ENCODE measurements around the gene USH1G. TPM values are rescaled to one million over a fixed set of nuclear protein-coding genes. Genes with fewer than 3 reads are reported as not detected.

Gene USH1G
- total RNA-seq, 1 donor from 2014 or later: not detected

DNA sequence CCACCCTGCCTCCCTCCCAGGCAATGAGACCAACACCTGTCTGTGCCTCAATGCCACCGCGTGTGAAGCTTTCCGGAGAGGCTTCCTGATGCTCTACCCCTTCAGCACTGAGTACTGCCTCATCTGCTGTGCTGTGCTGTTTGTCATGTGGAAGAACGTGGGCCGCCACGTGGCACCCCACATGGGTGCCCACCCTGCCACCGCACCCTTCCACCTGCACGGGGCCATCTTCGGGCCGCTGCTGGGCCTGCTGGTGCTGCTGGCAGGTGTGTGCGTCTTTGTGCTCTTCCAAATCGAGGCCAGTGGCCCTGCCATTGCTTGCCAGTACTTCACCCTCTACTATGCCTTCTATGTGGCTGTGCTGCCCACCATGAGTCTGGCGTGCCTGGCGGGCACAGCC lies 23.6 kb upstream of the USH1G start:
- intact Hi-C loops (cut with micrococcal nuclease): no loop called here
- Histone ChIP-seq H3K36me3 (no peaks in the 10 kb centered on the region), H3K27me3 (ENCODE audit: low read depth) (peaks cover 96% of the 10 kb centered on the region)

DNA sequence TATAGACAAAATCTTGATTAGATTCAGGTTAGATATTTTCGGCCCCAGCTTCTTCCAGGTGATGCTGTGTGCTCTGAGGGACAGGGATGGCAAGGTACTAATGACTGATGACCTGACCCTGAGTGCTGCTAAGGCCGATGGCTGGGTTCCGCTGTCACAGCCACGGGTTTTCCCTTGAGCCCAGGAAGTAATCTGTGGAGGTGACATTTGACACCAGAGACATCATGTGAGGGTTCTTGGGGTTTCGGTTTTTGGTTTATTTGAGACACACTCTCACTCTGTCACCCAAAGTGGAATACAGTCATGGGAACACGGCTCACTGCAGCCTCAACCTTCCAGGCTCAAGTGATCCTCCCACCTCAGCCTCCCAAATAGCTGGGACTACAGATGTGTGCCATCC lies 22.5 kb upstream of the USH1G start:
- intact Hi-C loops (cut with micrococcal nuclease): no loop called here
- no peaks in the 10 kb centered on the region for H3K36me3 ChIP-seq
- H3K27ac ChIP-seq (replicated peaks): no peak overlapping the region
- H3K4me1 ChIP-seq: no peaks in the 10 kb centered on the region
- peaks cover 95% of the 10 kb centered on the region for H3K27me3 ChIP-seq (ENCODE audit: low read depth)
- H3K9me3 ChIP-seq (replicated peaks): no peaks in the 10 kb centered on the region
- no peak for DNase-seq
- H3K4me3 ChIP-seq: no peak overlapping the region
- TF ChIP-seq, protein P1, sequence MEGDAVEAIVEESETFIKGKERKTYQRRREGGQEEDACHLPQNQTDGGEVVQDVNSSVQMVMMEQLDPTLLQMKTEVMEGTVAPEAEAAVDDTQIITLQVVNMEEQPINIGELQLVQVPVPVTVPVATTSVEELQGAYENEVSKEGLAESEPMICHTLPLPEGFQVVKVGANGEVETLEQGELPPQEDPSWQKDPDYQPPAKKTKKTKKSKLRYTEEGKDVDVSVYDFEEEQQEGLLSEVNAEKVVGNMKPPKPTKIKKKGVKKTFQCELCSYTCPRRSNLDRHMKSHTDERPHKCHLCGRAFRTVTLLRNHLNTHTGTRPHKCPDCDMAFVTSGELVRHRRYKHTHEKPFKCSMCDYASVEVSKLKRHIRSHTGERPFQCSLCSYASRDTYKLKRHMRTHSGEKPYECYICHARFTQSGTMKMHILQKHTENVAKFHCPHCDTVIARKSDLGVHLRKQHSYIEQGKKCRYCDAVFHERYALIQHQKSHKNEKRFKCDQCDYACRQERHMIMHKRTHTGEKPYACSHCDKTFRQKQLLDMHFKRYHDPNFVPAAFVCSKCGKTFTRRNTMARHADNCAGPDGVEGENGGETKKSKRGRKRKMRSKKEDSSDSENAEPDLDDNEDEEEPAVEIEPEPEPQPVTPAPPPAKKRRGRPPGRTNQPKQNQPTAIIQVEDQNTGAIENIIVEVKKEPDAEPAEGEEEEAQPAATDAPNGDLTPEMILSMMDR (IDR thresholded peaks at IDR 0.05; ENCODE audit: borderline replicate concordance): no peak

More for the DNA sequence above, 23.6 kb upstream of the USH1G start:
- no peaks in the 10 kb centered on the region for H3K9me3 ChIP-seq (replicated peaks)
- no peaks in the 10 kb centered on the region for H3K4me1 ChIP-seq
- DNase-seq: no peak
- TF ChIP-seq, protein P1 (IDR thresholded peaks at IDR 0.05; ENCODE audit: borderline replicate concordance): no peak
- no peak overlapping the region for H3K4me3 ChIP-seq
- no peak overlapping the region for H3K27ac ChIP-seq (replicated peaks)

DNA sequence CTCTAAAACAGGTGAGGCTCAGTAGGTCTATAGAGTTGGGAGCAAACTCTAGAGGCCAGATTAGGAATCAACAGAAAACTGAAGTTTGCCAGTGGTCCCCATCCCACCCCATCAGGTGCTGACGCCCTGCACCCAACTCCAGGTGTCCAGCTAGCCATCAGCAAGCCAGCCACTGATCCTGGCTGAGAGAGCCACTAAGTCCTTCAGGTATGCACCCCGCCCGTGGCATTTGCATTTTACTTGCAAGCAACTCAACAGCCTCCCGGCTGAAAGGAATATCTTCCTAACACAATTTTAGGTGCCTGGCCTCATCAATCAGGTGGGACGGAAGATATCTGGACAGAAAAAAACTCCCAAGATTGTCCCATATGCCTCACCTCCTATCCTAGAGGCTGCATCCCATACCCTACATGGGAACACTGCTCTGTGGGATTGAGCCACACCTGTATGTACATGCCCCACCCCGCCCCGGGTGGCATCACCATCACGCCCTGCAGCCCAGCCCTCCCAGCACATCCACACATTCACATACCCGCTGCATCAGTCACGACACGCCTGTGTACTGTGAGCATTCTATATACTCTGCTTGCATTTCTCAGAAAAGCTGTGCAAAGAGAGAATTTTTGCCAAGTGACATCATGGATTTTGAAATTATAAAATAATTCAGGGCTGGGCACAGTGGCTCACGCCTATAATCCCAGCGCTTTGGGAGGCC lies 20.9 kb upstream of the USH1G start:
- Histone ChIP-seq H3K36me3 (no peaks in the 10 kb centered on the region), H3K4me3 (no peak overlapping the region), H3K4me1 (no peaks in the 10 kb centered on the region), H3K27ac (replicated peaks) (no peak overlapping the region), H3K9me3 (replicated peaks) (no peaks in the 10 kb centered on the region), H3K27me3 (ENCODE audit: low read depth) (peaks cover 91% of the 10 kb centered on the region)
- intact Hi-C loops (cut with micrococcal nuclease): no loop called here
- no peak for DNase-seq
- TF ChIP-seq, protein P1 (IDR thresholded peaks at IDR 0.05; ENCODE audit: borderline replicate concordance): no peak

DNA sequence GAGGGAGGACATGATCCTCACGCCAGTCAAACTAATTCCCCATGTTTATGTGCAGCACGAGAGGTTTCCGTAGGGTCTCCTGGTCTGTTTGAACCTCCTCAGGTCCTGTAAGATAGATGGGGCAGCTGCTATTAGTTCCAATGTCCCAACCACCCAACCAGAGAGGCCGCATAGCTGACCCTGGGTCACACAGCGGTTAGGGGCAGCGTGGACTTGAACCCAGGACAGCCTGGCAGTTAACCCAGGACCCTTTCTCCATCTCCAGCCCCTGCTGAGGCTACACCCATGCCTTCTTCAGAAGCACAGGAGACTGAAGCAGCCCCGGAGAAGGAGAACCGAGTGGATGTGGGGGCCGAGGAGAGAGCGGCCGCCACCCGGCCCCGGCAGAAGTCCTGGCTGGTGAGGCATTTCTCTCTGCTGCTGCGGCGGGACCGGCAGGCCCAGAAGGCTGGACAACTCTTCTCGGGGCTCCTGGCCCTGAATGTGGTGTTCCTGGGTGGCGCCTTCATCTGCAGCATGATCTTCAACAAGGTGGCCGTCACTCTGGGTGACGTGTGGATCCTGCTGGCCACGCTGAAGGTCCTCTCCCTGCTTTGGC lies 18.2 kb upstream of the USH1G start:
- TF ChIP-seq, protein P1 (IDR thresholded peaks at IDR 0.05; ENCODE audit: borderline replicate concordance): no peak
- no peaks in the 10 kb centered on the region for H3K36me3 ChIP-seq
- H3K27me3 ChIP-seq (ENCODE audit: low read depth): peaks cover 94% of the 10 kb centered on the region
- H3K4me1 ChIP-seq: peaks cover 1% of the 10 kb centered on the region
- H3K27ac ChIP-seq (replicated peaks): no peak overlapping the region
- H3K9me3 ChIP-seq (replicated peaks): no peaks in the 10 kb centered on the region
- no peak for DNase-seq
- intact Hi-C loops (cut with micrococcal nuclease): no loop called here
- H3K4me3 ChIP-seq: no peak overlapping the region

DNA sequence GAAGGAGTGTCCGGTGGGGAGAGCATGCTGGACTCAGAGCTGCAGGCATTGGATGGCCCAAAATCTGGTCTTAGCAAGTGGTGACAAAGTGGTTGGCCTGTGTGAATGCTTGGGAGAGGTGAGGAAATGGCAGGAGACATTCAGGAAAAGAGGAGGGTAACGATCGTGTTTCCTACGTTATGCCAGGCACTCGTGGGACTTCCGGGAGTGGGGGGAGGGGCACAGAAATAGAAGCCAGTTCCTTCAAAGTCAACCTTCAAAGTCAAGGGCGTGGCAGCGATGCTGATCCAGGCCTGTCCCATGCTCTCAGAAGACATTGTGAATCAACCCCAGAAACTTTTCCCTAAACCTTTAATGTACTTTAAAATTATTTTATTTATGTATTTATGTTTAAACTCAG lies 16.5 kb upstream of the USH1G start:
- H3K9me3 ChIP-seq (replicated peaks): no peaks in the 10 kb centered on the region
- TF ChIP-seq, protein P1 (IDR thresholded peaks at IDR 0.05; ENCODE audit: borderline replicate concordance): no peak
- H3K4me3 ChIP-seq: no peak overlapping the region
- H3K36me3 ChIP-seq: no peaks in the 10 kb centered on the region
- peaks cover 96% of the 10 kb centered on the region for H3K27me3 ChIP-seq (ENCODE audit: low read depth)
- DNase-seq: no peak
- intact Hi-C loops (cut with micrococcal nuclease): no loop called here
- peaks cover 10% of the 10 kb centered on the region for H3K4me1 ChIP-seq
- no peak overlapping the region for H3K27ac ChIP-seq (replicated peaks)

Data from left ventricle myocardium inferior (tissue), 1 donor.